HL-60 (cell line): ENCODE measurements around the gene ZNF862.

Source experiments
- DNase-seq, 2 experiments: peaks; one replicate each; pipeline ENCODE4 v3.0.0-alpha.2; 2010 to 2020; ENCODE audit warnings: low read depth in 1 of 2, low spot score in 1 of 2
- H3K27ac ChIP-seq: fragments of 250-450 bp; sonication (Bioruptor Pico); replicated peaks from 2 replicates; pipeline ENCODE4 v1.5.1; 2020; ENCODE audit warnings: mild to moderate bottlenecking, moderate library complexity
- H3K27me3 ChIP-seq: fragments of 250-450 bp; sonication (Bioruptor Pico); 2 replicates; pipeline ENCODE4 v1.5.1; 2021; ENCODE audit warnings: mild to moderate bottlenecking, moderate library complexity; ENCODE audit not compliant: insufficient read depth, poor library complexity, severe bottlenecking
- H3K4me3 ChIP-seq: replicated peaks from 2 replicates; pipeline ENCODE4 v1.5.1; 2011; ENCODE audit warnings: mild to moderate bottlenecking, control low read depth, low read length; ENCODE audit not compliant: insufficient read depth
- GABPA ChIP-seq: IDR thresholded peaks from 2 replicates; pipeline ENCODE4 v1.6.1; 2012; ENCODE audit warnings: low read depth
- POLR2AphosphoS5 ChIP-seq: IDR thresholded peaks from 2 replicates; pipeline ENCODE4 v1.6.1; 2012; ENCODE audit warnings: low read depth
- REST ChIP-seq: IDR thresholded peaks from 2 replicates; pipeline ENCODE4 v1.6.1; 2012; ENCODE audit warnings: low read depth; ENCODE audit not compliant: insufficient replicate concordance
- SPI1 ChIP-seq: IDR thresholded peaks from 2 replicates; pipeline ENCODE4 v1.6.1; 2012; ENCODE audit warnings: low read depth, mild to moderate bottlenecking, borderline replicate concordance
- TF ChIP-seq, protein P1 (sequence below): IDR thresholded peaks from one replicate; pipeline ENCODE4 v1.5.1; 2011; ENCODE audit warnings: low read length, control low read depth, inconsistent platforms; ENCODE audit not compliant: insufficient read depth

ZNF862 gene

DNA sequence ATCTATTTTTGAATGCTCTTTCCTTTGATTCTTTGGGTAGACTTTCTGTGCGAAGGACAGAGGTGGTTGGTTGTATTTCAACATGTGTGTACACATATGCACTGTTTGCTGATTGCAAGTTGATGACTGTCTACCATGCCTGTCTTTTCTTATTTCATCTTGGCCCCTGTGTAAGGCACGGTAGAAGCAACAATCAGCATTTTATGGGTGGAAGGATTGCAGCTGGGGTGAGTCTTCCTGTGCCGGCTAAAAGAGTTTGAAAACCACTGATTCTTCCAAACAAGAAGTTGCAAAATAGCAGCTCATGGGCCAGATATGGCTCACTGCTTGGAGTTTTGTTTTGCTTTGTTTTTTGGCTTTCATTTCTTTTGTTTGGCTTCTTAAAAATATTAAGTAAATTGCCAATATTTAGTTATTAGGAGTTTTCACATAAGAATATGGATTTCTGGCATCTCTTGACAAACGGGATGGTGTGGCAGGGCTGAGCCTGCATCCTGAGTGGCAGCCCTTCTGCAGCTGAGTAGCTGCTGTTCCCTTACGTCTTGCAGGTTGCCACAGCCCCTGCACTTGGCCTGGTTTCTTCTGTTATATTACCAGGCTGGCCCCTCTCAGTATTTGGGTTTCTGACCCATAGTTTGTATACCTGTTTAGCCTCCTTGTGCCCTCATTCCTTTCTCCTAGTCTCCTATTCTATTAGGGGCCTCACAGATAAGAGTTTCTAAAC lies 7.2 kb downstream of the ZNF862 start:
- H3K4me3 ChIP-seq = no peak overlapping the region
- DNase-seq = no peak
- no peak for TF ChIP-seq POLR2AphosphoS5
- TF ChIP-seq REST = no peak
- TF ChIP-seq, protein P1, sequence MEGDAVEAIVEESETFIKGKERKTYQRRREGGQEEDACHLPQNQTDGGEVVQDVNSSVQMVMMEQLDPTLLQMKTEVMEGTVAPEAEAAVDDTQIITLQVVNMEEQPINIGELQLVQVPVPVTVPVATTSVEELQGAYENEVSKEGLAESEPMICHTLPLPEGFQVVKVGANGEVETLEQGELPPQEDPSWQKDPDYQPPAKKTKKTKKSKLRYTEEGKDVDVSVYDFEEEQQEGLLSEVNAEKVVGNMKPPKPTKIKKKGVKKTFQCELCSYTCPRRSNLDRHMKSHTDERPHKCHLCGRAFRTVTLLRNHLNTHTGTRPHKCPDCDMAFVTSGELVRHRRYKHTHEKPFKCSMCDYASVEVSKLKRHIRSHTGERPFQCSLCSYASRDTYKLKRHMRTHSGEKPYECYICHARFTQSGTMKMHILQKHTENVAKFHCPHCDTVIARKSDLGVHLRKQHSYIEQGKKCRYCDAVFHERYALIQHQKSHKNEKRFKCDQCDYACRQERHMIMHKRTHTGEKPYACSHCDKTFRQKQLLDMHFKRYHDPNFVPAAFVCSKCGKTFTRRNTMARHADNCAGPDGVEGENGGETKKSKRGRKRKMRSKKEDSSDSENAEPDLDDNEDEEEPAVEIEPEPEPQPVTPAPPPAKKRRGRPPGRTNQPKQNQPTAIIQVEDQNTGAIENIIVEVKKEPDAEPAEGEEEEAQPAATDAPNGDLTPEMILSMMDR = no peak
- TF ChIP-seq GABPA = no peak
- TF ChIP-seq SPI1 = no peak

GRCh38 chr7:149846021-149846420 lies 7.8 kb downstream of the ZNF862 start:
- TF ChIP-seq GABPA = no peak
- no peak for TF ChIP-seq SPI1
- TF ChIP-seq, protein P1 = no peak
- TF ChIP-seq POLR2AphosphoS5 = no peak
- Histone ChIP-seq H3K27me3 (no peaks in the 10 kb centered on the region), H3K4me3 (no peak overlapping the region), H3K27ac (no peak overlapping the region)
- no peak for DNase-seq

More for the DNA sequence above, 7.2 kb downstream of the ZNF862 start:
- Histone ChIP-seq H3K27me3 (no peaks in the 10 kb centered on the region), H3K27ac (no peak overlapping the region)

GRCh38 chr7:149846436-149847046 lies 8.4 kb downstream of the ZNF862 start:
- TF ChIP-seq REST (no peak), POLR2AphosphoS5 (no peak), GABPA (no peak), SPI1 (no peak)
- TF ChIP-seq, protein P1 = no peak
- H3K27me3 ChIP-seq = no peaks in the 10 kb centered on the region
- H3K4me3 ChIP-seq = no peak overlapping the region
- no peak overlapping the region for H3K27ac ChIP-seq
- no peak for DNase-seq
